Smooth muscle cell (in vitro differentiated cells): ENCODE data around the gene NUP85. TPM values are rescaled to one million over a fixed set of nuclear protein-coding genes. Genes with fewer than 3 reads are reported as not detected.

ENCODE experiments used
- DNase-seq: peaks from one replicate; lab custom pipeline; 2025; ENCODE audit not compliant: unreplicated experiment; lab: John Stamatoyannopoulos, UW
- H2AFZ ChIP-seq: fragments of 200-600 bp; sonication (generic); 2 replicates; pipeline ENCODE4 v1.6.0; 2016; ENCODE audit warnings: antibody characterized with exemption, low read depth, mild to moderate bottlenecking
- H3F3A ChIP-seq: fragments of 200-600 bp; sonication (generic); 2 replicates; pipeline ENCODE4 v1.6.0; 2017; ENCODE audit warnings: antibody characterized with exemption, low read depth
- H3K27ac ChIP-seq: fragments of 200-600 bp; sonication (generic); 2 replicates; pipeline ENCODE4 v1.5.1; 2016; ENCODE audit warnings: low read depth, mild to moderate bottlenecking
- H3K27me3 ChIP-seq: fragments of 200-600 bp; sonication (generic); 2 replicates; pipeline ENCODE4 v1.6.1; 2016; ENCODE audit warnings: low read depth, mild to moderate bottlenecking
- H3K36me3 ChIP-seq: fragments of 200-600 bp; sonication (generic); 2 replicates; pipeline ENCODE4 v1.5.1; 2016; ENCODE audit warnings: low read depth
- H3K4me1 ChIP-seq: fragments of 200-600 bp; sonication (generic); 2 replicates; pipeline ENCODE4 v1.5.1; 2016; ENCODE audit warnings: low read depth
- H3K4me2 ChIP-seq: fragments of 200-600 bp; sonication (generic); 2 replicates; pipeline ENCODE4 v1.6.0; 2016; ENCODE audit warnings: mild to moderate bottlenecking
- H3K4me3 ChIP-seq: fragments of 200-600 bp; sonication (generic); 2 replicates; pipeline ENCODE4 v1.5.1; 2016; ENCODE audit warnings: mild to moderate bottlenecking
- H3K79me2 ChIP-seq: fragments of 200-600 bp; sonication (generic); 2 replicates; pipeline ENCODE4 v1.6.0; 2016; ENCODE audit warnings: low read depth, mild to moderate bottlenecking
- H3K9ac ChIP-seq: fragments of 200-600 bp; sonication (generic); 2 replicates; pipeline ENCODE4 v1.6.0; 2016; ENCODE audit warnings: low read depth
- H3K9me3 ChIP-seq: fragments of 200-600 bp; sonication (generic); replicated peaks from 2 replicates; pipeline ENCODE4 v1.5.1; 2016; ENCODE audit warnings: low read depth
- H4K20me1 ChIP-seq: fragments of 200-600 bp; sonication (generic); 2 replicates; pipeline ENCODE4 v1.6.0; 2016; ENCODE audit warnings: low read depth
- WGBS: methylation state at CpG from one replicate; pipeline ENCODE4 v1.1.7; 2016; ENCODE audit warnings: low lambda C conversion rate; 5-methylcytosine and 5-hydroxymethylcytosine counted together
- polyA plus RNA-seq: library from polyadenylated mRNA; unstranded; fragments of >200 nt; fragmentation: Nextera tagmentation; extraction: Ambion mirVana; gene quantifications from 2 replicates; pipeline ENCODE4 v1.2.1, GENCODE V29; 2016
- total RNA-seq: library from RNA; depleted of rRNA; stranded (reverse); fragments of >200 nt; gene quantifications from 2 replicates; pipeline ENCODE4 v1.2.3, GENCODE V29; 2014
- TF ChIP-seq, protein P1 (sequence below): fragments of 200-600 bp; sonication (generic); IDR thresholded peaks from 2 replicates; pipeline ENCODE4 v1.5.1; 2017; ENCODE audit warnings: borderline replicate concordance, mild to moderate bottlenecking, antibody characterized with exemption; ENCODE audit not compliant: insufficient read depth, poor library complexity, severe bottlenecking

The NUP85 gene
- total and polyA plus RNA-seq, 2 experiments from 2014 or later: 24.0 to 43.2 TPM

DNA sequence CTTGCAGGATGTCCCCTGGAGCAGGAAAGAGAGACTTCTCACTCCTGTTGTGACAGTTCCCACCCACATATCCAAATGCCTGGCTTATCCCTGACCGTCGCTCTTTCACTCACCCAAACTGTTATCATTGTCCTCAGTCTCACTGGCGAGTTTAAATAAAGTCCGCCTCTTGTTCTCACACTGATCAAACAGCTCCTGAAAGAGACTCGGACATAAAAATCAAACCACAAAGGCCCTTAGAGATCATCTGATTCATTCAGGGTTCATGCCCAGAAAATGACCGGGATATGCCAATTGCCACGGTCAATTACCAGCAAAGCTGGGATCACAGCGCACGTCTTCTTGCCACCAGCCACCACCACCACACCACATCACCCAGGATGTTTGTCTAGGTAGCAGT lies 36.0 kb downstream of the NUP85 start:
- Histone ChIP-seq H4K20me1 (peaks cover 11% of the 10 kb centered on the region), H3F3A (peaks cover 8% of the 10 kb centered on the region), H3K27ac (no peak overlapping the region), H2AFZ (no peak overlapping the region), H3K9me3 (no peaks in the 10 kb centered on the region), H3K4me1 (no peaks in the 10 kb centered on the region), H3K4me3 (no peak overlapping the region), H3K9ac (no peak overlapping the region), H3K79me2 (peaks cover under 1% of the 10 kb centered on the region), H3K4me2 (no peak overlapping the region), H3K27me3 (no peaks in the 10 kb centered on the region), H3K36me3 (no peaks in the 10 kb centered on the region)
- no peak for DNase-seq
- 94% methylated on average over 9 of the region's 9 CpGs for WGBS
- TF ChIP-seq, protein P1, sequence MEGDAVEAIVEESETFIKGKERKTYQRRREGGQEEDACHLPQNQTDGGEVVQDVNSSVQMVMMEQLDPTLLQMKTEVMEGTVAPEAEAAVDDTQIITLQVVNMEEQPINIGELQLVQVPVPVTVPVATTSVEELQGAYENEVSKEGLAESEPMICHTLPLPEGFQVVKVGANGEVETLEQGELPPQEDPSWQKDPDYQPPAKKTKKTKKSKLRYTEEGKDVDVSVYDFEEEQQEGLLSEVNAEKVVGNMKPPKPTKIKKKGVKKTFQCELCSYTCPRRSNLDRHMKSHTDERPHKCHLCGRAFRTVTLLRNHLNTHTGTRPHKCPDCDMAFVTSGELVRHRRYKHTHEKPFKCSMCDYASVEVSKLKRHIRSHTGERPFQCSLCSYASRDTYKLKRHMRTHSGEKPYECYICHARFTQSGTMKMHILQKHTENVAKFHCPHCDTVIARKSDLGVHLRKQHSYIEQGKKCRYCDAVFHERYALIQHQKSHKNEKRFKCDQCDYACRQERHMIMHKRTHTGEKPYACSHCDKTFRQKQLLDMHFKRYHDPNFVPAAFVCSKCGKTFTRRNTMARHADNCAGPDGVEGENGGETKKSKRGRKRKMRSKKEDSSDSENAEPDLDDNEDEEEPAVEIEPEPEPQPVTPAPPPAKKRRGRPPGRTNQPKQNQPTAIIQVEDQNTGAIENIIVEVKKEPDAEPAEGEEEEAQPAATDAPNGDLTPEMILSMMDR: no peak

DNA sequence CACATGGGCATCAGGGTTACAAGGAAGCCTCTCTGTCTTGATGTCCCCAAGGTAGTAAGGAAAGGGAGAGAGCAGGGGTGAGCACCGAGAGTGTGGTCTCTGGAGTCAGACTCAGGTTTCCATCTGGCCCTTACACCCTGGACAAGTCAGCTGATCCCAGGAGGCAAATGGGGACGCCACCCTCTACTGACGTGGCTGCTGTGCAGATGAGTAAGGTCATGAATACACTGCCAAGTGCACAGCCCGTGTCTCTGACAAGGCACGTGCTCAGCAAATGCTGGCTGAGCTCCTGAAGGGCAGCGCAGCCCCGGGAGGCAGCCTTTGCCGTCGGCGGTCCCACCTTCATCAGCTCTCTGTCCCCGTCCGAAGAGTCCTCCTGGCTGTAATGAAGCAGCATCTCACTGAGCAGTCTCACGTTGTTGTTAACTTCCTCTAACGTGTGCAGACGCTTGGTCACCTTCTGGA lies 36.5 kb downstream of the NUP85 start:
- H3K27me3 ChIP-seq: no peaks in the 10 kb centered on the region
- H3K36me3 ChIP-seq: no peaks in the 10 kb centered on the region
- H3K4me1 ChIP-seq: no peaks in the 10 kb centered on the region
- TF ChIP-seq, protein P1: no peak
- H3F3A ChIP-seq: peaks cover 5% of the 10 kb centered on the region
- no peak overlapping the region for H3K4me3 ChIP-seq
- H4K20me1 ChIP-seq: peaks cover 11% of the 10 kb centered on the region
- peaks cover 4% of the 10 kb centered on the region for H3K79me2 ChIP-seq
- no peak for DNase-seq
- no peak overlapping the region for H2AFZ ChIP-seq
- no peak overlapping the region for H3K9ac ChIP-seq
- 97% methylated on average over 15 of the region's 15 CpGs for WGBS
- no peak overlapping the region for H3K4me2 ChIP-seq
- no peak overlapping the region for H3K27ac ChIP-seq
- no peaks in the 10 kb centered on the region for H3K9me3 ChIP-seq

DNA sequence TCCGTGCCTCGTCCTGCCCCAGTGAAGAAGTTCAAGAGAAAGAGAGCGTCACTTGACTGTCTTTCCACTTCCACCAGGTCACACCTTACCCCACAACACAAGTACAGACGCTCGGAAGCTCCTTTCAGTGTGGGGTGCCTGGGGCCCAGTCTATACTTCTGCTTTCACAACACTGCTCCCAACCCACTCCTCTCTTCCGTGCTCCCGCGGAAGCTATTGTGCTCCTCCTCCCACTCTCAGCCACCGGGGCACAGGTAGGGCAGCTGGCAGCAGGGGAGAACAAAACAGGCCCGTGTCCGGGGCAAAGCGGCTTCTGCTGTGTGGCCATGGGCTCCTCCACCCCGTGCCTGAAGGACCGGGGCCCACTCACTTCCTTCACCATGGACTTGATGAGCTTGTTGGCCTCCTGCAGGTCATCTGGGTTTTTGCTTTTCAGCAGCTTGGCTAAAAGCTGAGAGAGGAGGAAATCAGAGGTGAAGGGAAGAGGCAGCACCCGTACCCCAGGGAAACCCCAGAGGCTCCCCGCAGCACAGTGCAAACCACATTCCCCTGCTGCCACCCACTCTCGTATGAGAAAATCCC lies 37.1 kb downstream of the NUP85 start:
- Histone ChIP-seq H3K36me3 (no peaks in the 10 kb centered on the region), H3F3A (peaks cover under 1% of the 10 kb centered on the region), H3K27me3 (no peaks in the 10 kb centered on the region), H3K4me1 (no peaks in the 10 kb centered on the region), H3K9me3 (no peaks in the 10 kb centered on the region), H3K27ac (no peak overlapping the region), H4K20me1 (peaks cover 14% of the 10 kb centered on the region), H3K79me2 (peaks cover 8% of the 10 kb centered on the region), H3K9ac (no peak overlapping the region), H3K4me3 (no peak overlapping the region), H2AFZ (no peak overlapping the region), H3K4me2 (no peak overlapping the region)
- DNase-seq: no peak
- 98% methylated on average over 17 of the region's 17 CpGs for WGBS
- TF ChIP-seq, protein P1: no peak
